CD4-positive, alpha-beta T cell treated with Interleukin-15 for 4 hours (primary cell): ENCODE measurements around the gene GRIPAP1.
A peak's percentile ranks its signal among the peaks of the same experiment; 100 is the strongest.

Experiments used
- DNase-seq: peaks from one replicate; pipeline ENCODE4 v3.0.0-alpha.2; 2020; ENCODE audit warnings: low spot score

GRIPAP1 gene, protein sequence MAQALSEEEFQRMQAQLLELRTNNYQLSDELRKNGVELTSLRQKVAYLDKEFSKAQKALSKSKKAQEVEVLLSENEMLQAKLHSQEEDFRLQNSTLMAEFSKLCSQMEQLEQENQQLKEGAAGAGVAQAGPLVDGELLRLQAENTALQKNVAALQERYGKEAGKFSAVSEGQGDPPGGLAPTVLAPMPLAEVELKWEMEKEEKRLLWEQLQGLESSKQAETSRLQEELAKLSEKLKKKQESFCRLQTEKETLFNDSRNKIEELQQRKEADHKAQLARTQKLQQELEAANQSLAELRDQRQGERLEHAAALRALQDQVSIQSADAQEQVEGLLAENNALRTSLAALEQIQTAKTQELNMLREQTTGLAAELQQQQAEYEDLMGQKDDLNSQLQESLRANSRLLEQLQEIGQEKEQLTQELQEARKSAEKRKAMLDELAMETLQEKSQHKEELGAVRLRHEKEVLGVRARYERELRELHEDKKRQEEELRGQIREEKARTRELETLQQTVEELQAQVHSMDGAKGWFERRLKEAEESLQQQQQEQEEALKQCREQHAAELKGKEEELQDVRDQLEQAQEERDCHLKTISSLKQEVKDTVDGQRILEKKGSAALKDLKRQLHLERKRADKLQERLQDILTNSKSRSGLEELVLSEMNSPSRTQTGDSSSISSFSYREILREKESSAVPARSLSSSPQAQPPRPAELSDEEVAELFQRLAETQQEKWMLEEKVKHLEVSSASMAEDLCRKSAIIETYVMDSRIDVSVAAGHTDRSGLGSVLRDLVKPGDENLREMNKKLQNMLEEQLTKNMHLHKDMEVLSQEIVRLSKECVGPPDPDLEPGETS

DNA sequence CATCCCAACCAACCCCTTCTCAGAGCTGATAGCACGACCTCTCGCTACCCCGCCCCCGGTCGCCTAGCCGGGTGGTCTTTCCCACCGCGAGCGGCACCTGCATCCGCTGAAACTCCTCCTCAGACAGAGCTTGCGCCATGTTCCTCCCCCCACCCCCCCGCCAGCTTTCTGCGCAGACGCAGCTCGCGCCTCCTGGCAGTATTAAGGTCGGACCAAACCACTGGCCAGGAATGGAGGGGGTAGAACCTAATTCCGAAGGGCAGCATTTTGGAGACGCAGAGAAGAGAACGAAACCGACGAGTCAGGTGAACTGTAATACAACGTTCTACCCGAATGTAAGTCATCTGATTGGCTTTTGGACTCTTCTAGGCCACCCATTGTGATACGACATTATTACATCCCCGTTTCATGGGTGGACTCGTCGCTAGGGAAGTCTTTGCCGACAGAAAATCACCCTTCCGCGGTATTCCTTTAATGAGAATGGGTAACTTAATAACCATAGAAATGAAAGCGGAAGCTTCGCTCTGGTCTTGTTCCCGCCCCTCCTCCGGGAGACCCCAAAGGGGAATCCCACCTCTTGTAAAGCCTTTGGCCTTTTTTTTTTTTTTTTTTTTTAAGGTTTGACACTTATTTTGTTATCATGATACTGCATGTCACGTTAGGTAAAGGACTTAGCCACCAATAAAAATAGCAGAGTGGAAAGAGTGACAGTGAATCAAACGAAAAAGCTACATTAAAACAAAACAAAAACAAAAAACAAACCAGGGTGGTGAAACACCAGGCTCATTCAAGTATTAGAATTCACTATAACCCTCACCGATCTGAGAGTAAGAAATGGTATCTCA lies at the start of gene GRIPAP1:
Gene GRIPAP1 (minus strand): TSS at position 174 of the 845 bp plus-strand sequence. CDS start 35 bp downstream, at position 139.
- DNase-seq: peak; percentile 83

DNA sequence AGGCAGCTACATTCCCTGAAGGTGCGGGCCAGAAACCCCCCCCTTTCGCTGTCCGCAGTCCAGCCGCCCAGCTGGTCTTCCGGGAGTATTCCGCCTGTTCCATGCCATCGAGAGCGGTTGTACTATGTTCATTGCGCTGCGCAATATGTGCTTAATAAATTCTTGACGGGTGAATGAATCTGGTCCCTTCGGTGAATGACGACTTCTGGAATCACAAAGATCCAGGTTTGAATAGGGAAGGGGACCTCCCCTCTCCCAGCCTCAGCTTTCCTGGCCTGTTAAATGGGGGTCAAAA lies 41.9 kb upstream of the GRIPAP1 start:
- DNase-seq: no peak

DNA sequence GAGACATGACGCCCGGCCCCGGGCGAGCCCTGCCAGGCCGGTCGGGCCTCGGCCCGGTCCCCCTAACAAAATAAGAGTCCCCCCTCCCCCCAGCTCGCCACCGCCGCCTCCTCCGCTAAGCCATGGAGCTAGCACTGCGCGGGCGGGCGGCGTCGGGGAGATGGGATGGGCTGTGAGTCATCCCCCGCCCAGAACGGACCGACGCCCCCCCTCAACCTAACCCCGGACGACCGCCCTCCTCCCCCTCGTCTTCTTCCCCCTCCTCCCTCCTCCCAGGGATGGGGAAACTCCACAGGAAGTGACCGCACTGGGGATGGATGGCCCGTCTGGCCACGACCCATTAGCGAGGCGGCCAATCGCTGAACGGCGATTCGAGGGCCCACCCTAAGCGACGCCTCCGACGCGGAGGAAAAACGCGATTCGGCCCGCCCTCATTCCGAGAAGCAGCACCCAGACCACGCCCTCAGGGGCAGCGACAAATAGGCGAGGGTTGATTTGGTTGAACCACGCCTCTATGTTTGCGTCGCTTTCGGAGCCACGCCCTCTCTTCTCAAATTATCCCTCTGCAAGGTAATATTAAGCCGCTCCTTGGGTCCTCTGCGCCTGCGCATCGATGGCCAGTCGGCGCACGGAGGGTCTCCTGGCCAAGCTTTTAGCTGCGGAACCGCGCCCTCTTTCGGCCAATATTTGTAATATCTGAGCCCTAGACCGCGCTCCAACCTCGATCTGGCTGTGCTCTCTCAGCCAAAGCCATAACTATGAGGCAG lies 41.3 kb upstream of the GRIPAP1 start, which contains the start of gene TFE3:
Gene TFE3 (minus strand): TSS at position 138 of the 767 bp plus-strand sequence. CDS start 131 bp downstream, at position 7.
- peak; percentile 98 for DNase-seq

DNA sequence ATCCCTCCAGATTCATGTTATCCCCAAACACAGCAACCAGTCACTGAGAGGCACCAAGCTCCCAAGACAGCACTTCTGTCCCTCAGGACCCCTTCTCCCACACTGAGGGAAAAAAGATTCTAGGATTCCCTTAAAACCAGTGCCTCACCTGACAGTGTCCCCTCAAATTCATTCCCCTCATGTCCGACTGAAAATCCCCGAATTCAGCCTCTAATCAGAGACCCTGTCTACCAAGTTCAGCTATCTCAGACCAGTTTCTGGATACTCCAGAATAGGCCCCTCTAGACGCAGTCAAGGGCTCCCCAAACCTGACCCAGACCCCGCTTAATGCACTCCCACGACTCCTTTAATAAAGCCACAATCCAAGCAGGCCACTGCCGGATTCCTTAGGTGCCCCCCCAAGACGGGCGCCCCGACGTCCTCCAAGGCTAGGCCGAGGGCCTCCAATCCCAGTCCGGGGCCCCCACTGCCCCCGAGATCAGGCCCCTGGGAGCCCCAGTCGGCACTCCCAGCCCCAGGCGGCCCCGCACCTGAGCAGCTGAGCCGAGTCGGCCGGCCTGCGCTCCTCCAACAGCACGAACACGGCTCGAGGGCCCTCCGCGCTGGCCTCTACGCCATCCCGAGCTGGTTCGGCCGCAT lies 40.6 kb upstream of the GRIPAP1 start:
- no peak for DNase-seq

DNA sequence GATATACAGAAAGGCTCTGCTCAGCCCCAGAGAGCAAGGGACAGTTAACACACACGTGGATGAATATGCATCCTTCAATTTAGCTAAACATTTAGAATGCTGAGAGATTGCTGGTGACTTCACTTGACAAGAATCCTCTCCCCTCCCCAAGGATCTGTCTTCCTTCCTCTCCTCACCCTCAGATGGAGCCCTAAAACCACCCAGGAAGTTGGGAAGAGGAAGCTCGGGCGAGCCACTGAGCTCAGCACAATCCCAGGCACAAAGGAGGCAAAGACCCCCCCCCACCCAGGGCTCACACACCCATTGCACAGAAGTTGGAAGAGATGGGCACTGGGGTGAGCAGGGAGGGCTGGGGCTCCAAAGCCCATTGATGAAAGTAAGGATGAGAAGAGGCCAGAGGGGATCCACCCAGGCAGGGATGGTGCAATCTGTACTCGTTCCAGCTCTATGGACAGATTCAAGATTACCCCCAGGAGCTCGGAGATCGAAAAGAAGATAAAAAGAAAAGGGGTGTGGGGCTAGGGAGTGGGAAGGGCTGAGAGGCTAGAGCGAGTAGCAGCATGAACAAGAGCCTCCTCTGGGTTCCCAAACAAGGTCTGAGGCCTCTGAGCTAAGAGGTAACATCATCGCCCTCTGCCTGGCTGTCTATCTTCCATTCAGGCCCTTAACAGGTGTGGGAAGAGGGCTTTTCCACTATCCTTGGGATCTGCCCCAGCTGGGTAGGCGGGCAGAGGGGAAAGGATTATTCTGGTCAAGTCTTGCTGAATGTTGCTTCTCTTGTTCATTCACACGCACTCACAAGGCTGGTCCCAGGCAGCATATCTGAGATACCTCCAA lies 39.9 kb upstream of the GRIPAP1 start:
- DNase-seq: no peak

DNA sequence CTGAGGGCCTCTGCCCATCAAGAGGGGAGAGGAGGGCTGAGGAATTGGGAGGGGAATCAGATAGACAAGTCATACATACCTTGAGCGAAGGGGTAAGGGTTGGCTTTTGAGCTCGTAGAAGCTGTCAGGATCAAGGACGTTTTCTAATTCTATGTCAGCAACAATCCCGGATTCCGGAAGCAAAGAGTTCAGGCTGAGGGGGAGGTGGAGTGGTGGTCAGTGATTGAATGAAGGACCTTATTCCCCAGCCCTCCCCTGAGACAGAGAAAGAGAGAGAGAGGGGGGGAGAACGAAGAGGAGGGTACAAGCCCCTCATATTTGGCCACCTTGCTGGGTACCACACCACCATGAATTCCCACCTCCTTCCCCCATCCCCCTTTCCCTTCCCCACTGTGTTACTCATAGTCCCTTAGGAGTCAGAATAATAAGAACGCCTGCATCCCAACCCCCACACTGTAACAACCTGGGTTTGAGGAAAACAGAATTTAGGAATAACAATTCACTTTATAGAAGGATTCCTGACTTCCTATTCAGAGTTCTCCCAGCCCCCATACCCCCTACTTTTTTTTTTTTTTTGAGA lies 38.4 kb upstream of the GRIPAP1 start:
- no peak for DNase-seq

DNA sequence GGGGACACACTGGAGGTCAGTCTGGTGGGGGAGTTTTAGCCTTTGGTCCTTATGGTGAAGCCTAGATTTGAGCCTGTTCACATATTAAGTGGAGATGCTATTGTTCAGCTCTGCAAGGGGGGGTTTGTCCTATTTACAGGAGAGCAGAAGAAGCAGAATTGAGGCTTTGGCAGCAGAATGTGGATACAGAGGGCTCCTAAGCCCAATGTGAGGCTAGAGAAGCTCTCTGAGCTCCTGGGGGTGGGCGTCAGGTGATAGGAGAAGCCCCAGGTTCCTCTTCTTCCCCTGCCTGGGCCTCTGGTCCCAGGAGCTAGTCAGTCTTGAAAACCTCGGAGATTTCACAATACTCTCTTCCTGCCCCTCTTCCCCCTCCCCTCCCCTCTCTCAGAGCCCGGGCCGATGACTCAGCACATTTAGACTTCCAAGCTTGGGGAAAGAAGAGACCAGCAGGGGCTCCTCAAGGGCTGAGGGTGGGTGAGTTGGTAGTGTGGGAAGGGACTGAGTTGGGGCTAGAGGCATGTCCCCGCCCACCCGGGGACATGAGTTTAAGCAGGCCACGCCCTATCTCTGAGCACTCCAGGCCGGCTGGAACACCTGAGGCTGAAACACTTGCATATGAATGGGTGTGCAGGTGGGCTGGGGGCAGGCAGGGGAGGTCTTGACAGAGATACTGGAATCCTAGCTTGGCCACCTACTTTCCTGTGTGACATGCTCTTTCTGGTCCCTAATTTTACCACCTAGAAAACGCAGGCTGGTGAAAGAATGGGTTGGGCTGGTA lies 37.7 kb upstream of the GRIPAP1 start:
- DNase-seq: peak; percentile 55

DNA sequence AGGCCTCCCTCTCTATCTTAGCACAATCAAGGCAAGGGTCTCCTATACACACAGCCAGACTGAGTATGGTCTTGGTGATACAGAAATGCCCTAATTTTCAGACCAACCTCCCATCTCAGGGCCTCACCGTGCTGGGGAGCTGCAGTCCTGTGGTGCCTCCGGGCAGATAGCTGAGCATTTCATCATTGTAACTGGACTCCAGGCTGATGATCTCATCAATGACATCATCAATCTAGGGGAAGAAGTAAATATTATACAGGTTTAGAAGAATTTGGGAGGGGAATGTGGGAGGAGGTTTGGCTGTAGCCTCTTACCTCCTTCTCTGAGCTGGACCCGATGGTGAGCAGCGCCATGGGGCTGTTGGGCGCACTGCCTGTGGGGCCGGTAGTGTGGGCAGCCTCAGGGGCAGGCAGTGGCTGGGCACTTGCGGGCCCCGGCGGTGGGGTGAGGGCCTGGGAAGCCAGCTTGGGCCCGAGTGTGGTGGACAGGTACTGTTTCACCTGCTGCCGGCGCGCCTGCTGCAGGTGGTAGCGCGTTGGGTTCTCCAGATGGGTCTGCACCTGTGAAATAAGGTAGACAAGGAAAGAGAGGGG lies 35.9 kb upstream of the GRIPAP1 start:
- DNase-seq: no peak

DNA sequence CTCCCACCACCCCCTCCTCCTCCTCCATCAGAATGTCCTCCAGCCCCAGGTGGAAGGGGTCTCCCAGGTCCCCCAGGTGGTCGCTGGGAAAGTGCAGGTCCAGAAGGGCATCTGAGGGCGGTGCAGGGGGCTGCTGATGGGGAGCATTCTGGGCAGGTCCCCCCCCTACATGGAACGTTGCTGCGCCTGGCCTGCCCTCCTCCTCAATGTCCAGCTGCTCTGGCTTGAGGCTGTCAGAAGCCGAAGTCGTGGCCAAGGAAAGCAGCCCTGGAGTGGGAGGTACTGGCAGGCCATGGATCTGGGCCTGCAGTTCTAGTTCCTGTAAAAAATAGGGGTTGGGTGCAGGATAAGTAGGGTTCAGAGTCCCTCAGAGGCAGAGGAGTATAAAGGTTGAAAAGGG lies 28.2 kb upstream of the GRIPAP1 start:
- DNase-seq: no peak

DNA sequence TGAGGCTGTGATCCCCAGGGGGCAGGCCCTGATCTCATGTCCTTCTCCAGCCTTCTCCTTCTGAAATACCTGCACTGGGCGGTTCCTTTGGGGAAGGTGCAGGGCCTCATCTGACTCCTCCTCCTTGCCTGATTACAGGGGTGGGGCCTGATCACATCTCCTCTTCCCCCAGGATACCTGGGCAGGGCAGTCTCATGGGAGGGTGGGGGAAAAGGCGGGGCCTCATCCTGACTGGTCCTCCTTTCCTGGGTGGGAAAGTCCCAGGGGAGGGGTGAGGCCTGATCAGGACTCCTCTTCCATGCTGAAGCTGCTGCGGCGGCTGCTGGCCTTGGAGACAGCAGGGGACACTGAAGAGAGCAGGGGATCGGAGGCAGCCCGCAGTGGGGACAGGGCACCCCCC lies 27.8 kb upstream of the GRIPAP1 start:
- DNase-seq: no peak

DNA sequence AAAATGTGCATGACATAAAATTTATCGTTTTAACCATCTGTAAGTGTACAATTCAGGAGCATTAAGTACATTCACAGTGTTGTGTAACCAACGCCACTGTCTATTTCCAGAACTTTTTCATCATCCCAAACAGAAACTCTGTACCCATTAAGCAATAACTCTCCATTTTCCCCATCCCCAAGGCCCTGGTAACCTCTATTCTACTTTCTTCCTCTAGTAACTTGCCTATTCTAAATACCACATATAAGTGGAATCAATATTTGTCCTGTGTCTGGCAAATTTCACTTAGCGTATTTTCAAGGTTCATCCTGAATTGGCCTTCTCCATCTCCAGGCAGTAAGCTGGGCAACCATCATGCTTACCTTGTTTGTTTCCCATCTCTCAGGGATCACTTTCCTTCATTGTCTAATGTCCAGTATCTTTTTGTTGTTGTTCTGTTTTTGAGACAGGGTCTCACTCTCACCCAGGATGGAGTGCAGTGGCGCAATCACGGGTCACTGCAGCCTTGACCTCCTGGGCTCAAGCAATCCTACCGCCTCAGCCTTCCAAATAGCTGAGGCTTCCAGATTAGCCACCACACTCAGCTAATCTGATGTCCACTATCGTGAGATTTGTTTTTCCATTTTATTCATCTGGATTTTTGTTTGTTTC lies 17.7 kb upstream of the GRIPAP1 start:
- DNase-seq: no peak

DNA sequence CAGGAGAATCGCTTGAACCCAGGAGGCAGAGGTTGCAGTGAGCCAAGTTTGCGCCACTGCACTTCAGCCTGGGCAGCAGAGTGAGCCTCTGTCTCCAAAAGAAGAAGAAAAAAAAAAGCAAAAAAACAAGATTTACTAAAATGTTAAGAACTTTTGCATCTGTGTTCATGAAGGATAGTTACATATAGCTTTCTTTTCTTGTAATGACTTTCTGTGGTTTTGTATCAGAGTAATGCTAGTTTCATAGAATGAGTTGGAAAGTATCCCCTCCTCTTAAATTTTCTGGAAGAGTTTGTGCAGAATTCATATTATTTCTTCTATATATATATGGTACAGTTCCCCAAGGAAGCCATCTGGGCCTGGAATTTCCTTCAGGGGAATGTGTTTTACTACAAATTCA lies 17.0 kb upstream of the GRIPAP1 start:
- DNase-seq: no peak

DNA sequence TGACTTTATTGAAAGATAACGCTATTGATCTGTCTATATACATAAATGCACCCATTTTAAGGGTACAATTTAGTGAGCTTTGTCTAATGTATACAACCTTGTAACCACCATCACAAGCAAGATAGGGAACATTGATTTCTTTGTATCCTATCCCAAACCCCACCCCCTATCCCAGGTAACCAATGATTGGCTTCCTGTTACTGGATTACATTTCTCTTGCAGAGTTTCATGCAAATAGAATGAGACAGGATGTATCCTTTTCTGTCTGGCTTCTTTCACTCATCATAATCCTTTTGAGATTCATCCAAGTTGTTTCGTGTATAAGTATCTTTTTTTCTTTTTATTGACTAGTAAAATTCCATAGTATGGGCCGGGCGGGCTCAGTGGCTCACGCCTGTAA lies 1.6 kb upstream of the GRIPAP1 start:
- DNase-seq: no peak

DNA sequence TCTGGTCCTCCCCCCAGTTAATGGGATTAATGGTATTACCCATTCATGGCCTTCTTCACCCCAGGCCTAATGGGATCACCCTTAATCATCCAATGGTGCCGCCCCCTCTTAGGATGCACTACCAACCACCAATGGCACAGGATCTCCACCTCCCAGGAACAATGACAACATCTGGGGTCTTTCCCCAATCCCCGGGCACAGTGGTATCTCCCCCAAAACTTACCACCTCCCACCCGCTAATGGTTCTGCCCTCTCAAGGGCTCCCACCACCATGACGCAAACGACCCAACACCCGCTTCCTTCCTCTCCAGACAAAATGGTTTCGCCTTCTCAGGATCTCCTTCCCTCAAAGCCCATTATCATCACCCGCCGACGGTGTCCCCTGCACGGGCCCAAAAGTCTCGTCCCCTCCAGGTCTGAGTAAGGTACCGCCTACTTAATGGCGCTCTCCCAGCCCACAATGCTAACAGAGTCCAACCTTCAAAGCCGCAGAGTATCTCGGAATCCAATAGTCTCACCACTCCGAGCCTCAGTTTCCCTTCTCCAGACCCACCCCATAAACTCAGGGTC lies 458 bp downstream of the GRIPAP1 start:
- DNase-seq: peak; percentile 33

DNA sequence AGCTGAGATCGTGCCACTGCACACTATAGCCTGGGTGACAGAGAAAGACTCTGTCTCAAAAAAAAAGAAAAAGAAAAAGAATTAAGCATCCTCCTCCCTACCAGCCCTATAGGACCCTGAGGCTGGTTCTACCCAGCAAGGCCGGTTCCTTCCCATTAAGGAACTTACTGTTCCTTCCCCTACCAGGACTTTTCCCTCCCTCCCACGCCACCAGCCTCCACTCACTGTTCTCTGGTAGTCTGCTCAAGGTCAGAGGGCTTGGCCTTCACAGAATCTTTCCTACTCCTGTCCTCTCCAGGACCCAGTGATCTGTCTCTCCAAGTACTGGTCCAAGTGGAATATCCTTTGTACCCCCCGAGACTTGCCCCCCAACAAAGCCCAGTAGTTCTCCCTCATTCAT lies 1.4 kb downstream of the GRIPAP1 start:
- DNase-seq: no peak

DNA sequence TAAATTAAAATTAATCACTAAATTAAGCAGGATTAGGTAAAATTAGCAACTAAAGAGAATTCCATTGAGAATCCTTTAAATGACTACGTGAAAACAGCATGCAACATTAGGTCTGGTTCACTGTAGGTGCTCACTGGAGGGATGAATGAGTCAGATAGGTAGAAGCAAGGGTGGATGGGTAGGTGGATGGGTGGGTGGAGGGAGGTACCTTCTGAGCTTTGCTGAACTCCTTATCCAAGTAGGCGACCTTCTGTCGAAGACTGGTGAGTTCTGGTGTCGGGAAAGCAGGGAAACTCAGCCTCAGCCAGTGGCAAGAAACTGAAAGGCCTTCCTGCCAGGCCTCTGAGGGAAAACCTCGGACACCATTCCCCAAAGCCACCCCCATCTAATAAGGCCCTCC lies 3.0 kb downstream of the GRIPAP1 start:
- DNase-seq: no peak

DNA sequence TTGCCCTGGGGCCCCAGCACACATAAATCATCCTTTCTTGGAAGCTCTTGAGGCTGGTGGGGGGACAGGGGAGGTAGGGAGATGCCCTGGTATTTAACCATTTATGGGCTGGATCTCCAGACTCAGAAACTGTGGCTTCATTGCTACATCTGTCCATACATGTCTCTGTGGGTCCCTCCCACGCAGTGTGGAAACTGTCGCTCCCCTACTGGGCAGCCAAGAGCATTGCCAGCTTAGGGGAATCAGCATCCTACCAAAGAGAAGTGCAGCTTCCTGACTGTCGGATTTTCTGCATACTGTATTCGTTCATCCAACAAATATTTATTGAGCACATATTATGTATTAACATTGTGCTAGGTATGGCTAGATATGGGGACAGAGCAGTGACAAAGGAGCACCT lies 3.7 kb downstream of the GRIPAP1 start:
- DNase-seq: no peak

DNA sequence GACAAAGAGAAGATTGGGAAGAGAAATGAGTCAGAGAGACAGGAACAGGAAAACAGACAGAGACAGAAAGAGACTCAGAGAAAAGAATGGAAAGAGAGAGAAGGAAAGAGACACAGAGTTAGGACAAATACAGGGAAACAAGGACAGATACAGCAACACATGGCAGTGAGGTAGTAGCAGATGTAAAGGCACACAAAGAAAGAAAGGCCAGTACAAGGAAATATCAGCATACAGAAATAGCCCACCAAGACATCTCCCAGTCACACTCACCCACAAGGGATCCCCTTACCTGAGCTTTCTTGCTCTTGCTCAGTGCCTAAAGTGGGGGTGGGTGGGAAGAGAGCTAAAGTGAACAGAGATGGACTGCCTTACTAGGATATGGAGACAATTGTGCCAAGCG lies 4.2 kb downstream of the GRIPAP1 start:
- no peak for DNase-seq
